ENCODE data around the gene DUSP7.

DUSP7 gene, protein sequence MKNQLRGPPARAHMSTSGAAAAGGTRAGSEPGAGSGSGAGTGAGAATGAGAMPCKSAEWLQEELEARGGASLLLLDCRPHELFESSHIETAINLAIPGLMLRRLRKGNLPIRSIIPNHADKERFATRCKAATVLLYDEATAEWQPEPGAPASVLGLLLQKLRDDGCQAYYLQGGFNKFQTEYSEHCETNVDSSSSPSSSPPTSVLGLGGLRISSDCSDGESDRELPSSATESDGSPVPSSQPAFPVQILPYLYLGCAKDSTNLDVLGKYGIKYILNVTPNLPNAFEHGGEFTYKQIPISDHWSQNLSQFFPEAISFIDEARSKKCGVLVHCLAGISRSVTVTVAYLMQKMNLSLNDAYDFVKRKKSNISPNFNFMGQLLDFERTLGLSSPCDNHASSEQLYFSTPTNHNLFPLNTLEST

DNA sequence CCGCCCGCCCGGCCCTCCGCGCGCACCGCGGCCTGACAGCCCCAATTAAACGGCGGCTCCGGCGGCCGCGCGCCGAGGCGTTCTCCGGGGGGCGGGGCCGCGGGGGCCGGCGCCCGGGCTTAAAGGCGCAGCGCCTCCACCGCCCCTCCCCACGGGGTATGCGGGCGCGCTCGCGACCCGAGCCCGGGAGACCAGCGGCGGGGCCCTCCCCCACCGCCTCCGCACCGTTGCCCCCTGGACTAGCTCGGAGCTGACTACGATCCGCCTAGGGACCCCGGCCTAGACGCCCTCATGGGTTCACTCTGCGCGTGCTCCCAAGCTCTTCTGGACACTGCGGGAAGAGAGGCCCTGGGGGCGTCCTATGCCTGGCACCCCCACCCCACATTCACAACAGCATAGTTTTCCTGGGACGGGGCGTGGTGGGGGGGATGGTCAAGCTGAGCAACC is at the start of gene DUSP7:
TSS of gene DUSP7 (minus strand) at position 51 of the 447 bp plus-strand sequence. CDS start 205 bp downstream, outside the sequence.
- DNase-seq, result peak; percentile 81

DNA sequence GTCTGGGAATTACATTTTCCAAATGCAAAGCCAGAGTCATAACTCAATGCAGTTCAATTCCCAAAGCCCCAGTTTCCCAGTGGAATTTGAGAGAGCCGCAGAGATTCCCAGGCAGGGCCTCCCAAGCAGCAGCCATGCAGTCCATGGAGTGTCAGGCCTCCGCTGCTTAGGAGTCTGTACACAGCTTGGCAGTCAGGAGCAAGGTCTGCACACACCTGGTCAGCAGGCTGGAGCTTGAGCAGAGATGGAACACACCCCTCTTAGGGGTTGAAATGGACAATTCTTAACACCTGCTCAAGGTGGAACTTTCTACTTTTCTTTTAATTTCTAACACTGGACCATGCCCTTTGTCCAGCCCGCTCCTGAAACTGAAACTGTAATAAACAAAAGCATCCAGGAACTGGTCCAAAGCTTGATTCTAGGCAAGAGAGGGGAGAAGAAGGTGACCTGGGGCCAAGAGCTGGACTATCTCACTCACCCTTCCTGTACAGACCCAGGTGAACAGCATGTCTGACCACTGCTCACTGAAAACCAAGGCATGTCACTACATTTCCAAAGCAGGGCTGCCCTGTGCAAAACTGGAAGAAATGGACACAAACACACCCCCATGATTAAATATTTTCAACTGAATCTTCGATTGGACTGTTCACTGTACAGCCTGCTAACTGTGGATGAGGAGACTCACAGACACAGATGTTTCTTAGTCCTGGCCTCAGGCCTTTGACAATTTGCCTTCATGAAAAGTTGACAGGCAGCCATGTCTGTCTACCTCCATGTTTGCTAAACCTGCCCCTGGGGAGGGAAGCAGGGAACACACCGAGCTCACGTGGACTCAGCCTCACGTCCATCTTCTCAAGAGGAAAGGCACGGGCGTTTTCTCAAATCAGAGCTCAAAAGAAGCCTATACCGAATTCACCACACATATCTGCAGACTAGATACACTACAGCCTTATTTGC is 48.6 kb upstream of the DUSP7 start:
- DNase-seq, result peak; percentile 25

DNA sequence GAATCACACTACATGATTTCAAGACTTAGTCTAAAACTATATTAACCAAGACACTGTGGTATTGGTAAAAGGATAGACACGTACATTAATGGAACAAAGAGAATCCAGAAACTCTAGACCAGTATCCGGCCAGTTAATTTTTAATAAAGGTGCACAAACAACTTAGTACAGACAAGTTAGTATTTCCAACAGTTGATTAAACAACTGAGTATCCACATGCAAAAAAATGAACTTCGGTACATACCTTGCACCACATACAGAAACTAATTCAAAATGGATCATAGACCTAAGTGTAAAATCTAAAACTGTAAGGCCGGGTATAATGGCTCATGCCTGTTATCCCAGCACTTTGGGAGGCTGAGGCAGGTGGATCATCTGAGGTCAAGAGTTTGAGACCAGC is 46.6 kb upstream of the DUSP7 start:
- DNase-seq, result no peak

DNA sequence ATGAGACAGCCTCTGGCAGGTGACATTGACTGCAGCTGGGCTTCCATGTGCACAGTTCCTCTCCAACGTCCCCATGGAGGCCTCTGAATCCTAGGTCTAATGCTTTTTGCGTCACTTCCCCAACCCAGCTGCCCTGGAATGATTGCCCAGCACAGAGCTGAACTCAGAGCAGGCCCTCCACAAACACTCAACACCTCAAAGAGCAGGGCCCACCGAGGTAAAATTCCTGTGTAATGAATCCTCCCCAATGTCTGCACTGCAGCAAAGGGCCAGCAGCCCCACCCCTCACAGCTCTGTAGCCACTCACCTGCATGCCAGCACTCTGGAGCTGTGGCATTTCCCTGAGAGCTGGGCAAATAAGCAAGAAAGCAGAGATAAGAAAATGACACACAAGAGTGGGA is 42.6 kb upstream of the DUSP7 start:
- DNase-seq, result peak; percentile 32

DNA sequence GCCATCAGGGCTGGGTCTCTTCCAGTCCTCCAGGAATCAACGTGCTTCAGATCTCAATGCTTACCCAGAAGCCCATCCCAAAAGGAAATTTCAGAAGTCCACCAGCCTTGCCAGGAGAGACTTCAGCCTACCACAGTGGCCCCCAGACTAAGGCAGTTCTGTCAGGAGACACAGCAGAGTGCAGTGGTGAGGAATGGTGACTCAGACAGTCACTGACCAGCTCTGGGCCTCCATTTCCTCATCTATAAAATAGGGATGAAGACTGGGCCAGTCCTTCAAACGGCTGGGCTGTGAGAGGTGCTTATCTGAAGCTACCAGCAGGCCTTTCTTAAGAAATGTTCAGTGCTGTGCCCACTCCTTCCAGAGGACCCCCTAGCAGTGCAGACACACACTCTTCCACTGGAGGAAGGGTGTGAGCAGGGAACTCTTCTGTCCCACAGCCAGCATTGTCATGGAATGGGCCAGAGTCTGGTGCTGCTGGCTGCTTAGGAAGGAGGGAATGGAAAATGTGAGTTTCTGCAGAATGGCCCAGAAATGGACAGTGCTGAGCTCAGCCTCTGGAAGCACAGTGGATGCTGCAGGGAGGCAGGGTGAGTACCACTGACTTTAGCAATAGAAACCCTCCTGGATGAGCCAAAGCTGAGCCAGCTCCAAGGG is 41.6 kb upstream of the DUSP7 start:
- peak; percentile 39 for DNase-seq

DNA sequence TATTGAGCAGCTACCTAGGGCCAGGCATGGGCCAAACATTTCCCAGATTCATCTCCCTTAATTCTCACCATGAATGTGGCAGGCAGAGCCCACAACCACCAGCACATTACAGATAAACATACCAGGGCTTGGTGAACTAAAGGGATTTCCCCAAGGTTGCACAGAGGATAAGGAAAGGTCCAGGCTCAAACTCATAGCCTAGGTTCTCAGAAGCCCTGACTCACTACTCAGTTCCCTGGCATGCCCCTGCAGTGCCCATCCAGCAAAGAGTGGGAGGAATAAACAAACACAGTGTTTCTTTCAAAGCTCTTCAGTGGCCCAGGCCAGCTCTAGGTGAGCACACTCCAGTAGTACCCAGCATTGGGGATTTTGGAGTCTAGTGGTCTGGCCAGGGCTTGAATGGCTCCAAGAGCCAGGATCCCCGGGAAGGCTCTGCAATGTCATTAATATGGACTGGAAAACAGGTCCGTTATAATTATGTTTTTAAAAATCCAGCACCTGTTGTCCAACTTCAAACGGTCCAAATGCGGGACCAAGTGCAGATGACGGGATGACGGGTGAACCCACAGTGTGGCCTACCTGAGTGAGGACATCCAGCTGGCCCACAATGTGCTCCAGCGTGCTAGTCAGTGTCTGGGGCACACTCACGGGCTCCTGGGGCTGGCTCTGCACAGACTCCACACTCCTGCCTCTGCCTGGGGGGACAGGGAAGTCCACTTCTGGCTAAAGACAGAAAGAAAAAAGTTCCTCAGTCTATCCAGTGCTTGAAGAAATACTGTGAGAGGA is 39.8 kb upstream of the DUSP7 start:
- no peak for DNase-seq

DNA sequence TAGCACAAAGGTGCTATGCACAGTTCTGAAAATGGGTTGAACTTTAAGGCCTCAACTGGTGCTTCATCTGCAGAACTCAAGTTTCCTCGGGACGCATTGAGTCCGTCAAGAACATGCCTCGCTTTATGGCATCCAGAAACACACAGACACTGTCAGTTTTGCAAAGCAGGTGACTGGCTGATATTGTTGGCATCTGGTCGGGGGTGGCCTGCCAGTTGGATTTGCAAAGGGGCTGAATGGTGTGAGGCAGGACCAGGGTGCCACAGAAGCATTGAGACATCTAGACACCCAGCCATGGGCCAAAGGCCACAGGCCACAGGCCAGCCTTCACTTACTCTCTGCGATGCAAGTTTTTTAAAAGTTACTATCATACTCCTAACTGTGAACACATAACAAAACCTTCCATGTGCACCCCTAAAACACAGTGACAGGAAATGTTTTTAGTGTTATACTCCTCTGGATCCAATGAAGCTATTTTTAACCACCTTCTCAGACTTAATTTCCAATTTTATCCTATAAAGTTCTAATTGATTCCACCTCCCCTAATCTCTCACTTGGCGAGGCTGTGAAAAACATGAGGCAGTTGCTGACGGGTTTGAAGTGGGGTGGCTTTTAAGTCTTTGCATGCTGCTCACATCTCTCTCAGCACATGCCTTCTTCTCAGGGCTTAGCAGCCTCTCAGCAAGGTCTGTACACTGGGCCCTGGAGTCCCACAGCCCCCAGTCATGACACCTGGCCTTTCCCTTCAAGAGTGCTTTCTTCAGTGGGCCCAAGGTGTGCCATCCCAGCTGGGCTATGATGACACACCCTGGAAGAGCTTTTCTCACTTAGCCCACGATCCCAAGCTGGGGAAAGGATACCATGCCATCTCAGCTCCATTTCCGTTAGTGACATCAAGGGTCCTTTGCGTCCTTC is 38.5 kb upstream of the DUSP7 start:
- DNase-seq, result peak; percentile 20

DNA sequence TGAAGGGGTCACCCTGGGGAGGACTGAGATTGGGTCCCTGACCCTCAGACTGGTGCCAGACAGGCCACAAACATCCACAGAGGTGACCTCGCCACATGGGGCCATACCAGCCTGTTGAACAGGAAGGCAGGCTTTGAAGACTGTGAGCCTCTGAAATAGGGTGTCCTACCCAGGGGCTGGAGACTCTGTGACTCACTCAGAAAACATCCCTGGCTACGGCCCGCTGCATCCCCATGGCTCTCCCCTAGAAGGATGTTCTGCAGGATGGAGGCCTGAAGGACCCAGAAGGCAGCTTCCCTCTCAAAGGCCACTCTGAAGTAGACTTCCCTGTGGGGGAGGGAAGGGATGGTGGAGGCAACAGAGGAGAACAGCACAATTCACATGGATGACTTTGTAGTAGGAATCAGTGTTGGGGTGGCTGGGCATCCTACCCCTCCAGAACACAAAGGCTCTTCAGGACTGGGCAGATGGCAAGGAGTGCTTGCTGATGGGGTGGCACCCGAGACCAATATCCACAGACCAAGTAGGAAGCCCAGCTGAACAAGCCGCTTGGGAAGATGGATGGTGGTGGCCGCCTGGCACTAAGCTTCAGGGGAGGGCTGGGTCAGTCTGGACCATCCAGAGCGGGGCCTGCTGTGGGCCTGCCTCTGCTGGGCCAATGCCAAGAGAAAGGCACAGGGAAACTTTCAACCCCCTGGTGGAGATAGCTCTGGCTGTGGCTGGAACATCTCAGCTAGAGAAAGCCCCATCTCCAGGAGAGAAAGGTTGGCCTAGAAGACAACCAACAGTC is 37.6 kb upstream of the DUSP7 start:
- DNase-seq, result peak; percentile 22

DNA sequence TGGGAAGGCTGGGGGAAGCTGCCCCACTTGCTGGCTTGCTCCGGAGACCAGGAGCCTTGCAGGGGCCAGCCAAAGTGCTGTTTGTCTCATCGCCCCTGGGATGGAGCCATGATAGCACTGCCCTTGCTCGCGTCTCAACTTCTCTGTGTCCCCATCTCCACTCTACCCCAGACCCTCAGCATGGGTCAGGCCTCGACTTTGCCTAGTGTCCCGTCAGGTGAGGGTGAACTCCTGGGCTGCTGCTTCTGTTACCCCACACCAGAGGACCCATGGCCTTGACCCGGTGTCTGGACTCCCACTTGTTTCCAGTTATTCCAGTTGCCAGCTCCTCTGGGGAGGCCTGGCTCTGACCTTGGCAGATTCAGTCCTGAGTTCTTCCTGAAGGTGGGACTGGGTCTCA is 36.5 kb upstream of the DUSP7 start:
- DNase-seq, result peak; percentile 11

DNA sequence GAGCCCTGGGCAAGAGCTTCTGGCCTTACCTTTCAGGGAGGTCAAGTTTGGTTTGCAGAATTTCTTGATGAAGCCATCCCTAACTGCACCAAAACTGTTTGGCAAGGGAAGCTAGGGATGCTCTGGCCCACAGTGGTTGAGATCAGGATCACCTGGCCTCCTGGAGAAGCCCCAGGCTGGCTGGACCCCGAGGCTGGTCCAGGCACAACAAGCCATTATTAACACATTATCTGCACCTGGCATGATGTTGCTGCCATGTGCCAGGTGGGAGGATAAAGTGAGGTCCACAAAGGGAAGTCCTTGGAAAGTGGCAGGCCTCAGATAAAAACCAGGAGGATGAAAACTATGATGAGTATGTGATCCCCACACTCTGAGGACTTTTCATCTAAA is 35.9 kb upstream of the DUSP7 start:
- DNase-seq, result peak; percentile 8

DNA sequence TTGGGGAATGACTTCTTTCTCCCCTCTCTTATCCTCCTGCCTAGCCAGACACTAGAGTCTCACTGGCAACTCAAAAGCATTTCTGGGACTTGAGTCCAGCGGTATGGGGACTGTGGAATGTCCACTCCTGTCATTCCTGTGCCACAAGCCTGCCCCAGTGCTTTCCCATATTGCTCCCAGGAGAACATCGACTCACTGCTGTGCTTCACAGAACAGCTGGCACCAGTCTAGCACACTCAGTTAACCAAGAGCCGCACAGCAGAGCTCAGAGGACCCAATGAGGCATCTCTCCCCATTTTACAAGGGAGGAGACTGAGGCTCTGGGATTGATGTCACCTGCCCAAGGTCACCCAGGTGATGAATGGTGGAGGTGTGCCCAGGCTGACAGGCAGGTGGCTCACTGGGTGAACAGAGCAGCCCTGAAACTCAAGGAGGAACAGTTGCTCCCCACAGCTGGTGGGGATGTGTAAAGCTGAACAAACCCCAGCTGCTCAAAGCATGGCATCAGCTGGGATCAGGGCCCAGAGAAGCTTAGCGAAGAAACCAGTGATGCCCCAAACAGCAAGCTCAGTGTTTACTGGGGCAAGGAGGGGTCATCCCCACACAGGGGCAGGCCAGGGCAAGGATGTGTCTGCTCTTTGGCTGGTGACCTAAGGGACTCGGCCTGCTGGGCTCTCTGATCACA is 35.4 kb upstream of the DUSP7 start:
- DNase-seq, result peak; percentile 46

DNA sequence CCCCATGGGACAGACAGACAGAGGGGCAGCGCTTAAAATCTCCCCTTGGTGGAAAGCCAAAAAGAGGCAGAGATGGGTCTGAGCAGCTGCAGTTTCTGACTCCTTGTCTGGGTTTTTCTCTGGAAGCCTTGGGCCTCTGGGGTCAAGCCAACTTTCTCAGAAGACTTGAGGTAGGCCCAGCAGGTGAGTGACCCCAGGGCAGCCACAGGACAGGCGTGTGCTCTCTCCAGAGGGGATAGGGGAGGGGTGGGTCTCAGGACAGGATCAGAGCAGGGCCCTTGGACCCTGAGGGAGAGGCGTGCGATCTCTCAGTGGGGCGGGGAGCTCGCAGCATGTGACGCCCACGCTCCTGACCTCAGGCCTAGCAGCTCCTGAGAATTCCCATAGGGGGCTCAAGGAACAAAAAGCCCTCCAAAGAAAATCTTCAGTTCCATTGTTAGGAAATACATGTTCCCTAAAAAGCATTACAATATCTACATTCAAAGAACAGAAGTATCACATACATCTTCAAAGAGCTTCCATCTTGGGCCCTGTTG is 34.6 kb upstream of the DUSP7 start:
- DNase-seq, result peak; percentile 37

DNA sequence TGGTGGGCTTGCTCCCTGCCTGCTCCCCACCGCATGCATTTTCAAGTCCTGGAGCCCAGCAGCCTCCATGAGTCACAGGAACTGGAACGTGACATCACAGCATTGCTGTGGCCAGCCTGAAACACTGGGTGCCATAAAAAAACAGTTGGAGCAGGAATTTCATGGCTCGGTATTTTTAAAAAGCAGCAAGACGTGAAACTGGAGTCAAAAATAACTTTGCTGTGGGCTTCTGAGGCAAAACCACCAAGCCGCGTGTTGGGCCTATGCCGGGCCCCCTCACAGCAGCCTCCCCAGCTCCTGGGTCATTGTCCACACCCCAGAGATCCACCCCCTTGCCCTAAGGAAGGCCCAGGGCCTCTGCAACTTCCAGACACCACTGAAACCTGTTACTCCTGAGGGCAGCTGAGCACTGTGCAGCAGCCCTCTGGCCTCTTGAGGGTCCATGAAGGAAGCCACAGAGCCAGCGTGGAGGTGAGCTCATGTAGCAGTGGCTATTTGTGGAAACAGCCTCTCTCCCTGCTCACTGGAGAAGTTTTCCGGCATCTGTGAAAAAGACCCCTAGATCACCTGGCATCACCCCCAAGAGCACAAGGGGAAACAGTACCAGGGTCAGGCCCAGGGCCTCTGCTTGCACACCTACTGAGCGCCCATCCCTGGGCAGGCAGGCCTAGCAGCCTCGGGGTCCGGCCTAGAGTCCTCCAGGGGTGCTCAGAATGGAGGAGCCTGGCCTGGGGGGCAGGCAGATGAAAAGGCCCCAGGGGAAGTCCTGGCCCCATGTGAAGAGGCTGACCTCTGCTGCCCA is 34.0 kb upstream of the DUSP7 start:
- peak; percentile 80 for DNase-seq

DNA sequence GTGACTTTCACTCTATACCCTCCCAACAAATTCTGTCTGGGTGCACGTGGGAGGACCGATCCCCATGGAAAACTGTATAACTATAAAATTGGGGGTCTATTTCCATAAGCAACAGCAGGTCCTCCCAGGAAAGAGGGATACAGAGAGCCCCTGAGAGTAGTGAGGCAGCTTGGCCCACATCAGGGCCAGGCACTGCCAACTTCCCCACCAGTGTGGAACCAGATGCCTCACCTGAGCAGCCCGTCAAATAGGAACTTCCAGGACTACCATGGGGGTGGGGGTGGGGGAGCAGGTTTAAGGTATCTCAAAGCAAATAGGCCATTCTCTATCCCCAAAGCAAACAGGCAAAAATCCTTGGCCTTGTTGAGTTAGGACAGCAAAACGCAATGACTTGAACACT is 33.3 kb upstream of the DUSP7 start:
- DNase-seq, result no peak

DNA sequence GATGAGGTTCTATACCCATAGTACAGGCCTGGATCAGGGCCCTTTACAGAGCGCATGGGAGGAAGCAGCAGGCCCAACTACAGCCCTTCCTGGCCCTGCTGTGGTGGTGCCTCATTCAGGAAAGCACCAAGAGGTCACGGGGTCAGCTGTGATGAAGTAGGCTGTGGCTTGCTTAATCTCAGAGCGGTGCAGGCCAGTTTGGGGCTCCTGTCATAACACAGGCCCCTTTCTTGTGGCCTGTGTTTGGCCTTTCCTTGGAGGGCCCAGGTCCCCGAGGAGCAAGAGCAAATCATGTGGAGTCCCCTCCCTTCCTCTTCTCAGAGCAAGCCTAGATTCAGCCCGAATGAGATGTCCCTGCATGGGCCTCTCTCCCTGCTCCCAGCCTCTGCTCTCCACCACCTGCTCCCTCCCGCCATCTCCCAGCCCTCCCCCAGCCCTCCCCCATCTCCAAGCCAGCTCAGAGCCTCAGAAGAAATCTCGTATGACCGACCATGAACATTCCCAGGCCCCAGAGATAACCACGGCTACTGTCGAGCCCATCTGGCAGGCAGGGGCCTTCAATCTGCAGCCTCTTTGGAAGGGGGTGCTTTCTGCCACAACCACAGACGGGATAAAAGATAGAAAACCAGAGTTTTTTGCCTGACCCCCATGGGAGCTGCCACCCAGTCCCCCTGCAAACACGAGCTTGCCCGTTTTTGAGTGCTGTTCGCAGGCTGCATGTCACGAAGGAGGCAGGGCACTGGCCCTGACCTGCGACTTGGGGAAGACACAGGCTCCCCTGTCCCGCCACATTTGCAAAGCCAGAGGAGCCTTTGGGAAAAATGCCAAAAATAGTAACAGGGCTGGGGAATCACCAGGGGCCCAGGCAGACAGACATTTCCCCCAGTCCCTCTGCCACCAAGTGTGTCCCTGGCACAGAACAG is 32.3 kb upstream of the DUSP7 start:
- peak; percentile 64 for DNase-seq

DNA sequence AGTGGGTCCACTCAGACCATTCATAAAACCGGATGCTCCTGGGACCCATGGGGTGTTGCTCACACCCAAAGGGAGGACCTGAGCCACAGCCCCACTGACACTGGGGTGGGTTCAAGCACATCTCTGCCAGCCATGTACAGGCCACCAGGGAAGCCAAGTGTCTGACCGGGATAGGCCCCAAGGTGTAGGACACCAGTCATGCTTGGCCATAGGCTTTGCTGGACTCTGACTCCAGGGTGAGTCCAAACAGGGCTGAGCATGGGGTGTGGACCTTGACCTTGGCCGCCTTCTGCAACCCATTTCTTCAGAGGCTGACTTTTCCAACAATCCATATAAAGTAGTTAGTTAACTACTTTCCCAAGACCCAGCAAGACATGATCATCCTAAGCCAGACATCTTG is 31.4 kb upstream of the DUSP7 start:
- peak; percentile 30 for DNase-seq

DNA sequence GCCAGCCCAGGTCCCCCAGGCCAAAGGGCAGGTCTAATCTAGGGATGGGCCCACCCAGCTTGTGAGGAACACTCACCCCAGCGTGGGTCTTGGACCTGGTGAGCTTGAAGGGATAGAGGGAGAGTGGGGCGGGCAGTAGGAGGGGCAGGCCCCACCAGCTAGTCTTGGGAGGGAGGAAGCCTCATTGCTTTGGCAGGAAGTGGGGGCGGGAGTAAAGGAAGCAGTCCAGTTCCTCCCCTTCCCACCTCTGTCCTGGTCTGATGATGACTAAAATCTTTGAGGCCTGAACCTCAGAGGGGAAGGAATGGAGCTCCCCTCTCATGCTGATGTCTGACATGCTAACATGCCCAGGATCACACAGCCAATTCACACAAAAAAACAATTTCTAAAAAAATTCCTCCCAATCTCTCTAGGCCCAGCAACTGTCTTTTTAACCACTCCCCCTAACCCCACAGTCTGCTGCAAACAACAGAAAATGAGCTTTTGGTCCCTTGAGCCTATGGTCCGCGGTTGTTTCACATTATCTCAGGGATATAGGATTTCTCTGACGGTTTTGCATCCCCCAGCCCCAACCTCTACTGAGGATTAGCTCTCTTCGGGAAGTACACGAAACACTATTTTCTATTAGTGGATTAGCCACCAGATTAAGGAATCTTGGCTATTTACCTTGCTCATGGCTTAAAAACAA is 30.7 kb upstream of the DUSP7 start:
- DNase-seq, result peak; percentile 67
